ENCODE data around the gene HECTD1.

GRCh38 chr14:31190717-31191263, 16.8 kb downstream of the HECTD1 start:
- TF ChIP-seq TAF1 (IDR thresholded peaks at IDR 0.05; ENCODE audit: low read depth) (no peak), CEBPB (IDR thresholded peaks at IDR 0.05) (no peak), REST (IDR thresholded peaks at IDR 0.05; ENCODE audit: low read depth) (no peak), EP300 (IDR thresholded peaks at IDR 0.05; ENCODE audit: borderline replicate concordance) (no peak), CREB1 (IDR thresholded peaks at IDR 0.05; ENCODE audit: low read depth) (no peak), RAD21 (IDR thresholded peaks at IDR 0.05; ENCODE audit: low read depth) (no peak), NFIC (IDR thresholded peaks at IDR 0.05) (no peak)
